Endometrium (tissue), 2 donors: ENCODE results near the gene LRRC4C.

Experiments used
- FAIRE-seq: peaks from 2 replicates; lab custom pipeline; 2012; peaks lifted over from hg19 to GRCh38; lab: Jason Lieb, UNC
- donor health status: control.
- donor health status: control.

Gene LRRC4C

GRCh38 chr11:41250408-41250935 is 209.0 kb downstream of the LRRC4C start:
- no peak for FAIRE-seq

GRCh38 chr11:41247621-41248020 is 211.8 kb downstream of the LRRC4C start:
- FAIRE-seq = no peak

- no peak for FAIRE-seq
Measured at GRCh38 chr11:41246399-41246745, 213.1 kb downstream of the LRRC4C start.

GRCh38 chr11:41245704-41246398 is 213.6 kb downstream of the LRRC4C start:
- FAIRE-seq = no peak

GRCh38 chr11:41245184-41245583 is 214.3 kb downstream of the LRRC4C start:
- FAIRE-seq = no peak

GRCh38 chr11:41237382-41237781 is 222.1 kb downstream of the LRRC4C start:
- FAIRE-seq = no peak

GRCh38 chr11:41235668-41236067 is 223.8 kb downstream of the LRRC4C start:
- FAIRE-seq = no peak

- FAIRE-seq = no peak
Measured at GRCh38 chr11:41225856-41226633, 233.4 kb downstream of the LRRC4C start.

- FAIRE-seq = no peak
Measured at GRCh38 chr11:41222236-41222635, 237.2 kb downstream of the LRRC4C start.

- no peak for FAIRE-seq
Measured at GRCh38 chr11:41206388-41206787, 253.1 kb downstream of the LRRC4C start.

- no peak for FAIRE-seq
Measured at GRCh38 chr11:41201156-41201555, 258.3 kb downstream of the LRRC4C start.

GRCh38 chr11:41190437-41191082 is 268.9 kb downstream of the LRRC4C start:
- no peak for FAIRE-seq

GRCh38 chr11:41189701-41190436 is 269.6 kb downstream of the LRRC4C start:
- FAIRE-seq = no peak

- FAIRE-seq = no peak
Measured at GRCh38 chr11:41177791-41178190, 281.7 kb downstream of the LRRC4C start.

- FAIRE-seq = no peak
Measured at GRCh38 chr11:41175304-41175972, 284.0 kb downstream of the LRRC4C start.

GRCh38 chr11:41146326-41146725 is 313.1 kb downstream of the LRRC4C start:
- no peak for FAIRE-seq

- no peak for FAIRE-seq
Measured at GRCh38 chr11:41145420-41145819, 314.0 kb downstream of the LRRC4C start.

- FAIRE-seq = no peak
Measured at GRCh38 chr11:41134971-41135370, 324.5 kb downstream of the LRRC4C start.

GRCh38 chr11:41133023-41133422 is 326.4 kb downstream of the LRRC4C start:
- FAIRE-seq = no peak

GRCh38 chr11:41121600-41121999 is 337.9 kb downstream of the LRRC4C start:
- FAIRE-seq = no peak

GRCh38 chr11:41119484-41119883 is 340.0 kb downstream of the LRRC4C start:
- FAIRE-seq = no peak

GRCh38 chr11:41118521-41118920 is 340.9 kb downstream of the LRRC4C start:
- FAIRE-seq = no peak
